ENCODE data around the gene FBXL16.

The FBXL16 gene

DNA sequence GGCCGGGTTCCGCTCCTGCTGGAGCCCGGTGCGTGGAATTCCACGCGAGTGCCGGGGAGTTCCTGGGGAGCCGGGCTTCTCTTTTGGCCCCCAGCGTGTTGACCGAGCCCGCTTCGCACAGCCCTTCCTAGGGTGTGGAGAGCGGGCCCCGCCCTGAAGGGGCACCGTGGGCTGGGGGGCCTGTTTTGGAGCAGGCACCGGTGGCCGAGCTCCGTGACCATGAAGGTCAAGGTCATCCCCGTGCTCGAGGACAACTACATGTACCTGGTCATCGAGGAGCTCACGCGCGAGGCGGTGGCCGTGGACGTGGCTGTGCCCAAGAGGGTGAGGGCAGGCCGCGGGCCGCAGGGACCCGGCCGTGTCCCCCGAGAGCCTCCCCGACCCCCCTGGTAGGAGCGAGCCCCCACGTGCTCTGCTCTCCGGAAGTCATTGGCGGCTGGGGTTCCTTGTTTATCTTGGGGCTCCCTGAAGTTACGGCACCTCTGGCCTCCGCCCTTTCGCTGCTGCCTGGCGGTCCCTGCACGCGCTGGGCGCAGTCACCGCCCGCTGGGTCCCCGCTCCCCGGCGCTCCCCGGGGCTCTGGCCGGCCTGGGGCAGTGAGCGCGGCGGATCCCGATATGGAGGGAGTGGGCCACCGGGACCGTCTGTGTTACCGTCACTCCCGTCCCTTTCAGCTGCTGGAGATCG, 21.8 kb upstream of the FBXL16 start:
- ChIA-PET CTCF (interaction anchor here (0.9 to 1.3 kb wide), 2 partner anchors 14 to 58 kb away, joined by 3 to 6 read pairs; no protein-coding TSS in a partner anchor), POLR2A (ENCODE audit: low non-redundant PET) (no interaction called here)
- DNase-seq (ENCODE audit: low spot score) = no peak
- TF ChIP-seq, protein P1, sequence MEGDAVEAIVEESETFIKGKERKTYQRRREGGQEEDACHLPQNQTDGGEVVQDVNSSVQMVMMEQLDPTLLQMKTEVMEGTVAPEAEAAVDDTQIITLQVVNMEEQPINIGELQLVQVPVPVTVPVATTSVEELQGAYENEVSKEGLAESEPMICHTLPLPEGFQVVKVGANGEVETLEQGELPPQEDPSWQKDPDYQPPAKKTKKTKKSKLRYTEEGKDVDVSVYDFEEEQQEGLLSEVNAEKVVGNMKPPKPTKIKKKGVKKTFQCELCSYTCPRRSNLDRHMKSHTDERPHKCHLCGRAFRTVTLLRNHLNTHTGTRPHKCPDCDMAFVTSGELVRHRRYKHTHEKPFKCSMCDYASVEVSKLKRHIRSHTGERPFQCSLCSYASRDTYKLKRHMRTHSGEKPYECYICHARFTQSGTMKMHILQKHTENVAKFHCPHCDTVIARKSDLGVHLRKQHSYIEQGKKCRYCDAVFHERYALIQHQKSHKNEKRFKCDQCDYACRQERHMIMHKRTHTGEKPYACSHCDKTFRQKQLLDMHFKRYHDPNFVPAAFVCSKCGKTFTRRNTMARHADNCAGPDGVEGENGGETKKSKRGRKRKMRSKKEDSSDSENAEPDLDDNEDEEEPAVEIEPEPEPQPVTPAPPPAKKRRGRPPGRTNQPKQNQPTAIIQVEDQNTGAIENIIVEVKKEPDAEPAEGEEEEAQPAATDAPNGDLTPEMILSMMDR (conservative IDR thresholded peaks at IDR 0.05; ENCODE audit: low read depth) = no peak
- peak overlapping the region; percentile 95 for H3K27ac ChIP-seq

DNA sequence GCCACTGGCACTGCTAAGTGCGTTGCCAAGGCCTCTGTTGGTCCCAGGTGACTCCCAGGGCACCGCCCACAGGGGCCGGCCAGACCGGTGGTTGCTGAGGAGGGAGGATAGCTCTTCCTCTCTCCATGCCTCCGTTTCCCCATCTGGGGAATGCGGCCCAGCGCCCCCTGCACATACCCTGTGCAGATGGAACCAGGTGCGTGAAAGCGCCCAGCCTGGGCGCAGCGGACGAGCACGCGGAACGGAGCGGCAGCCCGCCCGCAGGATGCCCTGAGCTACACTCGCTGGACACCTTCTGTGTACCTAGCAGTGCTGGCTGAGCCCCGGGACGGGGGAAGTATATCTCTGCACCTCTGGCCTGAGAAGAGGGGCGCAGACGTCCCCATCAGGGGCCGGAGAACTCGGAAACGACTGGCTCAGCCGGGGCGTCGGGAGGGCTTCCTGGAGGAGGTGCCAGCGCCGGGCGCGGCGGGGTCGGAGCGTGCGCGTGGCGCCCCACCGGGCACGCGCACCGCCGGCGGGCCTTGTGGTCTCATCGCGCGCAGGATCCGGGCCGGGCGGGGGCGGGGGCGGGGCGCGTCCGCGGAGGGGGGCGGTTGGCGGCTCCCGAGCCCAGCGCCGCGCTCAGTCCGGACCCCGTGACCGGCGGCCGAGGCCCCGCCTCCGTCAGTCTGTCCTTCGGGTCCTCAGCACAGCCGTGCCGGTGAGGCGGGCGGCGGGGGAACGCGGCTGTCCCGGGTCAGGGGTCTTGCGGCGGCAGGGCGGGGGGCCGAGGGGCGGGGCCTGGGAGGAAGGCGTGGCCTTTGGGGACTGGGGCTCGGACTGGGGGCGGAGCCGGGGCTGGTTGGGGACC, 21.1 kb upstream of the FBXL16 start, which contains the start of the genes CCDC78 and HAGHL:
CCDC78 (minus strand) TSS at position 6 of the 853 bp plus-strand sequence. CDS start 76 bp downstream, outside the sequence.
HAGHL (plus strand) TSS at position 669 of the 853 bp plus-strand sequence. CDS start 404 bp downstream, outside the sequence.
- ChIA-PET CTCF (interaction anchor here (0.6 to 1.3 kb wide), 3 partner anchors 15 to 59 kb away, joined by 3 to 6 read pairs (median 3); no protein-coding TSS in a partner anchor), POLR2A (ENCODE audit: low non-redundant PET) (no interaction called here)
- no peak for DNase-seq (ENCODE audit: low spot score)
- peak within 1 kb of the TSS; percentile 95 for H3K27ac ChIP-seq
- TF ChIP-seq, protein P1 (conservative IDR thresholded peaks at IDR 0.05; ENCODE audit: low read depth) = no peak

DNA sequence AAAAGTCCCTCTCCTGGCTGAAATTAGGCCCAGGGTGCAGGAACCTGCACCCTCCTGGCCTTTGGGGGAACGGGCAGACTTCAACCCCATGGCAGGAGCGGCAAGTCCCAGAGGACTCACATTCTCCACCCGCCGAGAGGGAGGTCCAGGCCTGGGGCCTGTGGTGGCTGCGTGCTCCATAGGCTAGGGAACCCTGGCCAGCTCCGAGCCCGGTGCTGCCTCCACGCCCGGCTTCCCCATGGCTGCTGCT, 20.5 kb upstream of the FBXL16 start:
- TF ChIP-seq, protein P1 (conservative IDR thresholded peaks at IDR 0.05; ENCODE audit: low read depth) = no peak
- ChIA-PET POLR2A (ENCODE audit: low non-redundant PET) (no interaction called here), CTCF (interaction anchor here (1.1 kb wide), 1 partner anchor 14 kb away, joined by 5 read pairs; no protein-coding TSS in a partner anchor)
- DNase-seq (ENCODE audit: low spot score) = no peak
- peak overlapping the region; percentile 95 for H3K27ac ChIP-seq

DNA sequence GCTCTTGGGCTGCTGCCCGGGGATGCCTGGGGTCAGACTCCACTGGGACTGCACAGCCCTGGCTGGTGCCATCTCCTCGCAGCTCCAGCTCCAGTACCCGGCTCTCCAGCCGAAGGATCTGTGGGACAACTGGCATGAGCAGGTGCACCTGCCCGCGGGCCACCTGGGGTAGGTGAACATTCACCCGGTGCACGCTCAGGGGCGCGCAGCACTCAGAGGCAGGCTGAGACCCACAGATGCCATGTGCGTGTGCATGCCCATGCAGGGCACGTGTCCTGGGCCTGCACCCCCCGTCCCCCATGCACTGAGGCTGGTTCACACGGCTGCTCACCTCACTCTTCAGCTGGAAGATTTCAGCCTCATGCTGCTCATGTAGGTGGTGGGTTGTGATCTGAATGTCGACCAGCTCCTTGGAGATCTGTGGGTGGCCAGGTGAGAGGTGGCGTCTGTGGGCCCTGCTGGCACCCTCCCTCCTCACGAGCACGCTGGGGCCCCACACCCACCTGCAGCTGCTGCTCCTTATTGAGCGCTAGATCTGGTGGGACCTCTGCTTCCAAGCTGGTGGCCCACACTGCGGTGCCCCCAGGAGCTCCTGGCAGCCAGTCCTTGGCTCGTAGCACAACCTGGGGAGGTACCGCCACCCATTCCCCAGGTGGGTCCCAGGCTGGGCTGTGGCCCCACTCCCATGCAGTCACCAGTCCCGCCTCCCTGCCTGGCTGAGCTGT, 20.0 kb upstream of the FBXL16 start:
- DNase-seq (ENCODE audit: low spot score) = no peak
- H3K27ac ChIP-seq = peak overlapping the region; percentile 95
- TF ChIP-seq, protein P1 (conservative IDR thresholded peaks at IDR 0.05; ENCODE audit: low read depth) = no peak
- CTCF ChIA-PET = interaction anchor here (0.8 to 1.1 kb wide), 2 partner anchors 13 to 15 kb away, joined by 3 to 5 read pairs; partner anchors contain the start of gene CIAO3
- POLR2A ChIA-PET (ENCODE audit: low non-redundant PET) = no interaction called here

DNA sequence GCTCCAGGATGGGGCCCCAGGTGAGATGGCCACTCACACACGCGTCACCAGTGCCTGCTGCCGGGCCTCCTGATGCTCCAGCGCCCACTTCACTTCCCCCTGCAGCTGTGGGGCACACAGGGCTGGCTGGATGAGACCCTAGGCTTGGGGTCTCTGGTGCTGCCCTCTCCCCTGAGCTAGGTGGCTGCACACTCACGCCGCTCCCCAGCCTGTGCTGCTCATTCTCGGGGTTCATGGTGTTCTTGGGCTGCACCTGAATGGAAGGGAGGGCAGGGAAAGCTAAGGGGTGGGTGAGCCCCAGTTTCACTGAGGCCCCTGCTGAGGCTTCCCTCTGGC, 19.4 kb upstream of the FBXL16 start:
- no peak for DNase-seq (ENCODE audit: low spot score)
- POLR2A ChIA-PET (ENCODE audit: low non-redundant PET) = no interaction called here
- TF ChIP-seq, protein P1 (conservative IDR thresholded peaks at IDR 0.05; ENCODE audit: low read depth) = no peak
- CTCF ChIA-PET = interaction anchor here (0.8 to 1.1 kb wide), 2 partner anchors 13 to 16 kb away, joined by 3 to 5 read pairs; partner anchors contain the start of gene CIAO3
- peak overlapping the region; percentile 95 for H3K27ac ChIP-seq
